Midbrain (tissue), 1 donor: ENCODE measurements around the gene LARGE2.

Experiments used
- DNase-seq: peaks from one replicate; lab custom pipeline; 2025; lab: John Stamatoyannopoulos, UW

Gene LARGE2

GRCh38 chr11:45930031-45930794 lies 7.8 kb downstream of the LARGE2 start:
- DNase-seq, result peak; percentile 40

- DNase-seq, result no peak
Measured at GRCh38 chr11:45930951-45931570, 8.6 kb downstream of the LARGE2 start.

GRCh38 chr11:45931739-45932138 lies 9.3 kb downstream of the LARGE2 start:
- DNase-seq, result no peak

- DNase-seq, result no peak
Measured at GRCh38 chr11:45932217-45932616, 9.8 kb downstream of the LARGE2 start.

- no peak for DNase-seq
Measured at GRCh38 chr11:45933131-45933831, 10.8 kb downstream of the LARGE2 start.

GRCh38 chr11:45933846-45934579 lies 11.6 kb downstream of the LARGE2 start:
- no peak for DNase-seq

GRCh38 chr11:45934580-45935318 lies 12.3 kb downstream of the LARGE2 start:
- no peak for DNase-seq

- DNase-seq, result no peak
Measured at GRCh38 chr11:45935349-45936064, 13.1 kb downstream of the LARGE2 start.

GRCh38 chr11:45936511-45937054 lies 14.1 kb downstream of the LARGE2 start:
- DNase-seq, result no peak

- DNase-seq, result no peak
Measured at GRCh38 chr11:45937916-45938315, 15.5 kb downstream of the LARGE2 start.

- no peak for DNase-seq
Measured at GRCh38 chr11:45939836-45940235, 17.4 kb downstream of the LARGE2 start.

GRCh38 chr11:45941285-45941684 lies 18.8 kb downstream of the LARGE2 start:
- DNase-seq, result no peak

- DNase-seq, result no peak
Measured at GRCh38 chr11:45942381-45942780, 19.9 kb downstream of the LARGE2 start.

- DNase-seq, result no peak
Measured at GRCh38 chr11:45945397-45945999, 23.0 kb downstream of the LARGE2 start.

GRCh38 chr11:45947885-45948284 lies 25.4 kb downstream of the LARGE2 start:
- no peak for DNase-seq

- DNase-seq, result peak; percentile 65
Measured at GRCh38 chr11:45948356-45948755, 25.9 kb downstream of the LARGE2 start.

GRCh38 chr11:45949992-45950407 lies 27.5 kb downstream of the LARGE2 start:
- peak; percentile 17 for DNase-seq

- no peak for DNase-seq
Measured at GRCh38 chr11:45959851-45960250, 37.4 kb downstream of the LARGE2 start.

- DNase-seq, result no peak
Measured at GRCh38 chr11:45960387-45961095, 38.1 kb downstream of the LARGE2 start.
